GM19372 (cell line): ENCODE results near the gene PKD1L1.

Experiments used
- ATAC-seq: cut with Tn5 transposase; IDR thresholded peaks from one replicate; pipeline ENCODE4 v1.9.1; 2021; ENCODE audit warnings: mild to moderate bottlenecking, low read depth, moderate library complexity; ENCODE audit not compliant: unreplicated experiment

The PKD1L1 gene

GRCh38 chr7:47912332-47912731, 35.9 kb downstream of the PKD1L1 start:
- ATAC-seq: no peak

DNA sequence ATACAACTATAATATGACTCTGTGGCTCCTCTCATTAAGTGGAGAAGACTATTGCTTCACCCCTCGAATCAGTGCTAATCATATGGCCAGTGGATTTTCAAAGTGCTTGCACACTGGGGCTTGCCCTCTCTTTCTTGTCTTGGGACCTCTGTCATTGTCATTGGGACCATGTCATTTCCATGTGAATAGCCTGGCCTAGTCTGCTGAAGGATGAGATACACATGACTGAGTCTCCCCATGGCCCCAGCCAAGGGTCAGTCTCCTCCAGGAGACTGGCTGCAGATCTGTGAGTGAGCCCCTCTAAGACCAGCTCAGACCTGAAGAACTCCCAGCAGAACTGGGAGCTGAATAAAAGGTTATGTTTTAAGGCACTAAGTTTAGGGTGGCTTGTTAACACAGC, 39.5 kb downstream of the PKD1L1 start:
- ATAC-seq: no peak

DNA sequence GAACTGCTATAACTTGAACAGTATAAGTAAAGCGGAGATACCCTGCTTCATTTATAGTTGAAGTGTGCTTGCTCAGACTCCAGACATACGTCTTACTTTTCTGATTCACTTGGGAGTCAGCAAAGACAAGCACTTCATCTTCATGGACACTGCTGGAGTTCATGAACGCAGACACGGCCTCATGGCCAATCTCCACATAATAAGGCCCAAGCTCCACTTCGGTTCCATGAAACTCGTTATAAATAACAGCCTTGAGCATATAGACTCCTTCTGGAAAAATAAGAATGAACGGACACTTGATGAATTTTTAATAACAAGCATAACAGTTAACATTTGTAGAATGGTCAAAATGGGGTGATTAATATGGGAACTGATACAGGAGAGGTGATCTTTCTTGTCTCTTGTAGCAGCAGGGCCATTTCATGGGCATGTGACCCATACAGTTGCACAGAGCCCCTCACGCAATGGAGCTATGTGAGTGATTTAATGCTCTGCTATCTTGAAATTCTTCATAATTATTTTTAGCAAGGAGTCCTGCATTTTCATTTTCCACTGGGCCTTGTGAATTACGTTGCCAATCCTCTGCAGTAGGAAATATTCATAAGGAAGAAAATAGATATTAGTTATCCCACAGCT, 40.2 kb downstream of the PKD1L1 start:
- no peak for ATAC-seq

GRCh38 chr7:47906883-47907282, 41.4 kb downstream of the PKD1L1 start:
- ATAC-seq: no peak

DNA sequence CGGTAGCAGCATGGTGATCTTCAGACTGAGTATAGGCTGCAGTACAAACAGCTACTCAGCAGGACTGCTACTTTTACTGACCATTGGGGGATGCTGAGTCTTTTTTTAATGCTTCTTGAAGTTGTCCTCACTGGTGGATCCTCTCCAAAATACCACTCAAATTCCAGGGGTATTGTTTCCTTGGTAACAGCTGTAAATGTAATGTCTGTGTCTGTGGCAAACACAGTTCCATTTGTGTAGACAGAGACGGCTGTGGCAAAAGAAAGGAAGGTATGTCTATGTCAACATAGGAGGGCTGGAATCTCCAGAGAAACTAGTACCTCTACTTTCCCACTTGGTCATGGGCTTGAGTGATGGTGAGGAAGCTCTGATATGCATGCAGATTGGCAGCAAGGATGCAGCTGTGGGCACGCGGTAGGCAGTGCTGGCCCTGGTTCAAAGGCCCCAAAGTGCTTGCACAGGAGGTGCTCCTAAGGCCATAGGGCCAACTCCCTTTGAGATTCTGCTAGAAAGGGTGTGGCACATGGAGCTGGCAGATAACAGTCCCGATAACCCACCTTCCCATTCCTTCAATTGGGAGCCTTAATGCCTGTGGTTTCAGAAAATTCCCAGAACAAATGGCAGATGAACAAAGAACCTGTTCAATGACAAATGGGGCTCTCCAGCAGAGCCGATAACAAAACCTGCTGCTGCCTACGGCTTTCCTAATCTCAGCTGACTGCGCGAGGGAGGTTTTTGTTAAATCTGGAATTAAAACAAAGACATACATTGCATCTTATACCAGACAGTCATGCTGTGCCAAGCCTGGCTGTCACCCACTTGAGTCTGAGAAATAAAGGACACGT, 43.0 kb downstream of the PKD1L1 start:
- ATAC-seq: no peak

- no peak for ATAC-seq
Observed at GRCh38 chr7:47902013-47902412, 46.3 kb downstream of the PKD1L1 start.

DNA sequence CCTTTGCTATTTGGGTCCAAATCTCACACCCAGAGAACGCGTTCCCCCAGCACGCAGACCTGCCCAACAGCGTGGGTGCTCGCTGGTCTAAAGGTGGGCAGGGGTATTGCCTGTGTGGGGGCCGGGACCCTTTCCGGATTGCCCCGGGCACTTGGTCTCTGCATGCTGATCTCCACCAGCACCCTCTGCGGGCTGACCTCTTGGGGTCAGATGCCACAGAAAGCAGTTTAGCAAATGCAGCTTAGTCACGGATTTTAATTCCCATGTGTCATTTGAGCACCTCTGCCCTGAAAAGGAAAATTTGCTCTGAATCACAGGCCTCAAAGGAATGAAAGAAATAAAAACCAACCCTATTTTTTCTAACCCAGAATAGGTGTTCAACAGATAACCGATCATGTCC, 46.7 kb downstream of the PKD1L1 start:
- ATAC-seq: no peak

GRCh38 chr7:47897831-47898230, 50.4 kb downstream of the PKD1L1 start:
- no peak for ATAC-seq

DNA sequence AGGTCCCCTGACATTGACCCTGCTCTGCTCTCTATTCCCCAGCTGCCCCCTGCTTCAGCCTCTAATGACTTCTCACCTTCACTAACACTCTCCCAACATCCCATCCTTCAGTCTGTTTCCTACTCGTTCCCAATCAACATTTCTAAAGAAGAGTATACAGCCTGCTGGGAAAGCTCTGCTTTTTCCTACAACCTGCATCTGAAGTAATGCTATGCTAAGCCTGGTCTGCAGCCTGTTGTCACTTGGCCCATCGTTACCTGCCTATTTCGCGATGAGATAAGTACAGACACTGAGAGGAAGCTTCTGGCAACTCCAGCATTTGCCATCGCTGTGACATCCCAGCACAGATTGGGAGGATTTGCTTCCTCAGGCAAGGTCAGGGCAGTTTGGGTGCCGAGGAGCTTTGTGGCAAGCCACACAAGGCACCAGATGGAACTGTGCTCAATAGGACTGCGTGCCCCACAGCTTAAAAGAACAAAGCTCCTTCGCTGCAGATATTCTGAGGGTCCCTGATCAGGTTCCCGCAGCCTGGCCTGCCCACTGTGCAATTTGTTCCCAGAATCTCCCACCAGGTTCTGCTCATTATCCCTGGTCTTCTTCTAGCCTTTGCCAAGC, 51.4 kb downstream of the PKD1L1 start:
- ATAC-seq: no peak

GRCh38 chr7:47895026-47895425, 53.2 kb downstream of the PKD1L1 start:
- ATAC-seq: no peak

DNA sequence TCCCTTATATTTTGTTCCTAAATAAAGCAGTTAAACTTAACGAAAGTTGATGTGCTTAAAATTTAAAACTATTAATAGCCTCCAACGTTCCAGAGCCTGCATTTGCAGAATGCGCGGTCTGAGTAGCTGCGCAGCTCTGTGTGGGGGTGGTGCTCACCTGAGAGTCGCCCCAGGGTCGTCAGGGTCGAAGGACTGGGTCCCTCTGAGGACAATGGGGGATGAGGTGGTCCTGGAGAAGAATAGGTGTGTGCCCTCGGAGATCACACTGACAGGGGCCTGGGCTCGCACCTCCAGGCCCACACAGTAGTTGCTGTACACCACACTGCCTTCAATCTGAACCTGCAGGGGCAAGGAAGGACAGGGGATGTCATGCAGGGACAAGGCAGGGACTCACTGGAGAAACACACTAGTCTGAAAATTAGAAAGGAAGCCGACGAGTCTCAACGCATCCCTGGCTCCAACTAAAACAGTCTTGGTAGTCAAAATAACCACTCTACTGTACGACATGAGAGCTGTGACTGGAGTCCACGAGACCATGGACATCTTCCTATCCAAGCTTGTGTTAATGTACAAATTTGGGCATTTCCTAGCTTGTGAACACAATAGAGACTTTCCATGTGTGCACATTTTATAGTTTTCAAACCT, 54.4 kb downstream of the PKD1L1 start:
- ATAC-seq: no peak

DNA sequence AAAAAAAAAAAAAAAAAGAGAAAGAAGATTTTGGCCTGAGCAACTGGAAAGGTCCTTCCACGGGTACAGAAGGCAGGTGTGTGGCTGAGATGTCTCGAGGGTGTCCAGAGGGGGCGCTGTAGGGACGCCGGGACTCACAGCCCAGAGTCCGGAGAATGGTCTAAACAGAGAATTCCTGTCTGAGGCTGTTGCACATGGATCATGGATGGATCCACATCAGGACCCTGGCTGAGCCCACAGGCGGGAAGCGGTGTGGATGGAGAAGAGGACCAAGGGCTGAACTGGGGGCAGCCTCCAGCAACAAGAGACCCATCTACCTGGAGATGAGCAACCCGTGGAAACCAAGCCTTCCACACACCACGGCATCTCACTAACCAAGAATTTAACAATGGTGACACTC, 55.0 kb downstream of the PKD1L1 start:
- ATAC-seq: no peak

- ATAC-seq: no peak
Observed at GRCh38 chr7:47890606-47891005, 57.7 kb downstream of the PKD1L1 start.

- no peak for ATAC-seq
Observed at GRCh38 chr7:47890125-47890524, 58.1 kb downstream of the PKD1L1 start.

- no peak for ATAC-seq
Observed at GRCh38 chr7:47889723-47890122, 58.5 kb downstream of the PKD1L1 start.

DNA sequence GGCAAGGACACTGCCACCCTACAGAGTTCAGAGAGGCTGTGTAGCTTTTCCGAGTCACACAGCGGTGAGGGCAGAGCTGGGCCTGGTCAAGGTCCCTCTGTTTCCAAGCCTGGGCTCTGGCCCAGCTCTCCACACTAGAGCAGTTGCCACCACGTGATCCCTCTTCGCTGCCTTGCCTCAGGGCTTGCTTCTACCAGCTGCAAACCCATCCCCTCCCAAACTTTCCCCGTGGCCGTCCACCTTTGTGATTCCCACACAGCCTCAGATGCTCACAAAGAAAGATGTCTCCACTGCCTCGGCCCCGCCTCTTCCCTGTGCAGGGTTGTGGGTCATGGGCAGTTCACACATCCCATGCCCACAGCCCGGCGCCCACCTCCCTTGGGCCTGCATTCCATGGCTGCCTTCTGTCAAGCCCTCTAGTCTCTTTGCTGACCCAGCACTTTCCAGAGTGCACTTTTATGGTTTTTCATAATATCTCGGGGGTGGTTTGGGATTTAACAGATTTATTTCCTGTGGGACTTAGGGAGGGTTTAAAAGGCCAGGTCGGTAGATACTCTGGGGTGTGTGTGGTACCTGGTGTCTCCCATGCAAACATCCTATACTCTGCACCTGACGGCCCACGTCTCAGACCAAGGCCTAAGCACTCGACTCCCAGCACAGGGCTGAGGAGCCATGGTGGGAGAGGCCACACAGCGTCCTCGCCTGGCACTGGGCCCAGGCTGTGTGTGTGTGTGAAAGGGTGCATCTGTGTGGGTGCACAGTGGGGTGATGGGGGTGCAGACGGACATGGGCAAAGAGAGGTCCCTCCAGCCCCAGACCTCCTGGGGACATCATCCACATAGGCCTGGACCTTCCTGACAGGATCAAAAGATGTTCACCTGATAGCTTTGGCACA, 59.6 kb downstream of the PKD1L1 start:
- ATAC-seq: no peak

- ATAC-seq: no peak
Observed at GRCh38 chr7:47887016-47887640, 61.1 kb downstream of the PKD1L1 start.

DNA sequence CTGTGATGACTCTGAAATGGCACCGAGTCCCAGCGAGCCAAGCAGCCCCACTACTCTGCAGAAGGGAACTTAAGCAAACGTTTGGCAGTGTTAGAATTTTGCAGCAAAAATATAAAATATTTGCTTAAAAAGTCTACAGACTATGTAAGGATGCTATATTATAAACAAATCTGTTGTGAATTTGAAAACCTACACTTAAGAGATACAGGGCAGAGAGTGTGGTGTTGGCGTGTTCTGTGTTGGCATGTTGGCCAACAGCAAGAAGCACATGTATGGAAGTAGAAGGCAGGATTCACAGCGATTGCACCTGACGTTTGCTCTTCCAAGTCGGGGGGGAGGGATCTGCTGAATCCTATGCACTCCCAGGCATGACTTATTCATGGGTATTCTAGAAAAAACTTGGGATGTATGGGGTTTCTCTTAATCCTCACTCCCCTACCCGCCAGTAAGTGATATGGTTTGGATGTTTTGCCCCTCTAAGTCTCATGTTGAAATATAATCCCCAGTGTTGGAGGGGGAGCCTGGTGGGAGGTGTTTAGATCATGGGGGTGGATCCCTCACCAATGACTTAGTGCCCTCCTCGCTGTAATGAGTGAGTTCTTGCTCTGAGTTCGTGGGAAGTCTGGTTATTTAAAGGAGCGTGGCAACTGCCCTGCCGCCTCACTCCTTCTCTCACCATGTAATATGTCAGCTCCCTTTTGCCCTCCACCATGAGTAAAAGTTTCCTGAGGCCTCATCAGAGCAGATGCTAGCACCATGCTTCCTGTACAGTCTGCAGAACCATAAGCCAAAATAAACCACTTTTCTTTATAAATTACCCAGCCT, 62.1 kb downstream of the PKD1L1 start:
- no peak for ATAC-seq
